Subcutaneous abdominal adipose tissue (tissue), 5 donors: ENCODE results near the gene CACNA1B.

Experiments used
- H3K27ac ChIP-seq: one replicate; pipeline ENCODE4 v1.7.0; 2013; ENCODE audit warnings: low read depth, mild to moderate bottlenecking, inconsistent platforms, low read length, moderate library complexity
- H3K27me3 ChIP-seq, 5 donors: one replicate each; pipeline ENCODE4 v1.7.0; 2013; ENCODE audit warnings: low read length in 5 of 5, inconsistent platforms in 1 of 5; ENCODE audit not compliant: control insufficient read depth in 5 of 5, insufficient read depth in 4 of 5
- H3K36me3 ChIP-seq, 5 donors: one replicate each; pipeline ENCODE4 v1.7.0; 2013; ENCODE audit warnings: low read length in 5 of 5; ENCODE audit not compliant: control insufficient read depth in 5 of 5, insufficient read depth in 5 of 5
- H3K4me1 ChIP-seq, 5 donors: one replicate each; pipeline ENCODE4 v1.7.0; 2013; ENCODE audit warnings: low read length in 5 of 5, mild to moderate bottlenecking in 3 of 5, moderate library complexity in 1 of 5; ENCODE audit not compliant: control insufficient read depth in 5 of 5, insufficient read depth in 5 of 5
- H3K4me3 ChIP-seq, 5 donors: one replicate each; pipeline ENCODE4 v1.7.0; 2013; ENCODE audit warnings: low read length in 5 of 5, low read depth in 1 of 5
- H3K9ac ChIP-seq, 5 donors: one replicate each; pipeline ENCODE4 v1.7.0; 2013; ENCODE audit warnings: low read length in 5 of 5, mild to moderate bottlenecking in 4 of 5, moderate library complexity in 3 of 5
- H3K9me3 ChIP-seq, 5 donors: one replicate each; pipeline ENCODE4 v1.7.0; 2013; ENCODE audit warnings: low read length in 5 of 5; ENCODE audit not compliant: control insufficient read depth in 5 of 5
- donor health status: healthy.
- donor health status: healthy.
- donor health status: healthy.
- donor health status: healthy.
- donor health status: healthy.

CACNA1B gene

DNA sequence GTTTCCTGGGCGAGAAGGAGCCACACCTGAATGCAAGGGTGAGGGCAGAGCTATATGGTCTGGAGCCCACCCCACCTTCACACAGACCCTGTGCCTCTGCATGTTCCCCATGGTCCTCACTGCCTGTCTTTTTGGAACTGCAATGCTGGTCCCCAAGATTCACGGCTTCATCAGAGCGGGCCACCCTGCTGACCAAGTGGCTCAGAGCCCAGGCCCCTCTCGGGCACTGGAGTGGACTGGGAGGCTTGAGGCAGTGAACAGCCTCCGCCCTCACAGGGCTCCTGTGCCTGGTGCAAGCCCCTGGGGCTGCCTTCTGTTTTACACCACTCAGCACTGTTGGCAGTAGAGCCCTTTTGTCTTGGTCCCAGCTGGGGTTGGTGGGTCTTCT lies 143.2 kb downstream of the CACNA1B start:
- Histone ChIP-seq H3K27me3 (peaks cover 18 to 43% (median 25%) of the 10 kb centered on the region in 5 donors), H3K9ac (no peak overlapping the region), H3K4me1 (peaks cover 0 to 5% (median 2%) of the 10 kb centered on the region in 5 donors), H3K27ac (no peak overlapping the region), H3K4me3 (no peak overlapping the region), H3K9me3 (no peaks in the 10 kb centered on the region), H3K36me3 (no peaks in the 10 kb centered on the region)

DNA sequence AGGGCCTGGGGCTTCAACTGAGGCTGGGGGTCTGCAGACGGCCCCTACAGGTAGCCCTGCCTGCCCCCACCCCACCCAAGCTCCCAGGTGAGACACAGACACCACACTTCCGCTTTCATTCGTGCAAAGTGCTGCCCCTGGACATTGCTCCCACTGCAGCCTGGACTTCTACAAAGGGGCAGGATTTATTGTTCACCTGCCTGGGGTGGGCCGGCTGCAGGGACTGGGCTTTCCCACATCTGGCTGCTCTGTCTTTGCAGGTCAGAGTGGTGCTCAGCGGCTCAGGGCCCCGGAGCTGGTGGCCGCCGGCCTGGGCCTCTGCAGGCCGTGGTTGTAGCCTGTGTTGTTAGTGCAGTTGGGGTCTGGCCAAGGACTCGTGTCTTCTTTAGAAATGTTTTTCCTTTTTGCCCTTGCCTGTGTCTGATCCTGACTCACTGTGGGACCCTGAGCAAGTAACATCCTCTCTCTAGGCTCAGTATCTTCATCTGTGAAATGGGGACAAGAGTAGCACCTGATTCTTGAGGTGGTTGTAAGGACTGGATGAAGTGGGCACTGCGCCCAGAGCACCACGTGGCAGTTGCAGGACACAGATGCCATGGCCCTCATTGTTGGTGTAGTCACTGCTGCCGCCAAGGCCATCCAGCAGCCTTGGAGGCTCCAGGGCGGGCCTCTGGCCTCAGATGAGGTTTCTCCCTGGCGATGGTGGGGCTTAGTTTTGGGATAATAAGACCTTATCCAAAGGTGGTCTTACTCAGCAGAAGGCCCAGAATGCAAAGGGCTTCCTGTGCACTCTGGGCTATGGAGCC lies 143.9 kb downstream of the CACNA1B start:
- Histone ChIP-seq H3K4me1 (peaks cover 0 to 5% (median 2%) of the 10 kb centered on the region in 5 donors), H3K9ac (no peak overlapping the region), H3K9me3 (no peaks in the 10 kb centered on the region), H3K36me3 (no peaks in the 10 kb centered on the region), H3K4me3 (no peak overlapping the region), H3K27ac (no peak overlapping the region), H3K27me3 (peaks cover 17 to 44% (median 25%) of the 10 kb centered on the region in 5 donors)

DNA sequence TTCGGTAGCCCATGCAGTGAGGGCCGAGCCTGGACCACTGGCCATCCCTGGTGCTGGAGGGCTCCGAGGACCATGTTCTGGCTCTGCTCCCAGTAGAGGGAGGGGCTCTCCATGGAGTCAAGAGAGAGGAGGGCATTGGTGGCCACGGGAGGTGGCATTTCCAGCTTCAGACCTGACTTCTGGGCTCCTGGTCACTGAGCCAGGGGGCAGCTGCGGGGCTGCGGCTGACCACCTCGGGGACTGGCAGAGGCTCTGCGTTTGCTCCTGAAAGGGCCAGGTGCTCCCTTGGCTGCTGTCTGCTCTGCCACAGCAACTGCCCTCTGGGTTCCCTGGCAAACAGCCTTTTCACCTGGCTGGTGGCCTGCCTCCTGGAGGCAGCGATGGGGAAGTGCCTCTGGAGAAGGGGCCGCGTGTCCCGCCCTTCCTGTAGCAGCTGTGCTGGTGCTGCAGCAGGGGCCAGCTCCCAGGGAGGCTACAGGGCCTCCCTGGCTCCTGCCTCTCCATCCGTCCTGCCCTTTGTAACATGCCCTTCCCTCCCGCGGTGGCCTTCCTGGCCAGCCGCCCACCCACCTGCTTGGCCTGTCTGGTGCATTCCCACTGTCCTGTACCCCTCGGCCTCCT lies 144.6 kb downstream of the CACNA1B start:
- Histone ChIP-seq H3K27ac (no peak overlapping the region), H3K27me3 (peaks cover 13 to 43% (median 25%) of the 10 kb centered on the region in 5 donors), H3K9ac (no peak overlapping the region), H3K9me3 (no peaks in the 10 kb centered on the region), H3K4me3 (no peak overlapping the region), H3K4me1 (peaks cover 0 to 5% (median 2%) of the 10 kb centered on the region in 5 donors), H3K36me3 (no peaks in the 10 kb centered on the region)

DNA sequence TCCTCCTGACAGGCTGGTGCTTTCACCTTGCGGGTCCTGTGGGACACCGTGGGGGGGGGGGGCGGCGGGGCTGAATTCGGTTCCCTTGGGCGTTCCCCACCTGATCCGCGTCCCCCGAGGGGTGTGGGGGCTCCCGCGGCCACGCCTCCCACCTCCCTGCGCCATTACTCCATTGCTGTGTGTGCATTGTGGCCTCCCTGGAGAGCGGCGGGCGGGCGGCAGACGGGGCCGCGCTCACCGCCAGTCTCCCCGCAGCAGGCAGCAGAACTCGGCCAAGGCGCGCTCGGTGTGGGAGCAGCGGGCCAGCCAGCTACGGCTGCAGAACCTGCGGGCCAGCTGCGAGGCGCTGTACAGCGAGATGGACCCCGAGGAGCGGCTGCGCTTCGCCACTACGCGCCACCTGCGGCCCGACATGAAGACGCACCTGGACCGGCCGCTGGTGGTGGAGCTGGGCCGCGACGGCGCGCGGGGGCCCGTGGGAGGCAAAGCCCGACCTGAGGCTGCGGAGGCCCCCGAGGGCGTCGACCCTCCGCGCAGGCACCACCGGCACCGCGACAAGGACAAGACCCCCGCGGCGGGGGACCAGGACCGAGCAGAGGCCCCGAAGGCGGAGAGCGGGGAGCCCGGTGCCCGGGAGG lies 145.3 kb downstream of the CACNA1B start:
- H3K9ac ChIP-seq: no peak overlapping the region
- H3K27ac ChIP-seq: no peak overlapping the region
- H3K9me3 ChIP-seq: no peaks in the 10 kb centered on the region
- H3K4me1 ChIP-seq: peaks cover 0 to 5% (median 2%) of the 10 kb centered on the region in 5 donors
- peak overlapping the region in 1 of 5 donors; percentile 22 for H3K4me3 ChIP-seq
- no peaks in the 10 kb centered on the region for H3K36me3 ChIP-seq
- H3K27me3 ChIP-seq: peaks cover 13 to 40% (median 25%) of the 10 kb centered on the region in 5 donors

DNA sequence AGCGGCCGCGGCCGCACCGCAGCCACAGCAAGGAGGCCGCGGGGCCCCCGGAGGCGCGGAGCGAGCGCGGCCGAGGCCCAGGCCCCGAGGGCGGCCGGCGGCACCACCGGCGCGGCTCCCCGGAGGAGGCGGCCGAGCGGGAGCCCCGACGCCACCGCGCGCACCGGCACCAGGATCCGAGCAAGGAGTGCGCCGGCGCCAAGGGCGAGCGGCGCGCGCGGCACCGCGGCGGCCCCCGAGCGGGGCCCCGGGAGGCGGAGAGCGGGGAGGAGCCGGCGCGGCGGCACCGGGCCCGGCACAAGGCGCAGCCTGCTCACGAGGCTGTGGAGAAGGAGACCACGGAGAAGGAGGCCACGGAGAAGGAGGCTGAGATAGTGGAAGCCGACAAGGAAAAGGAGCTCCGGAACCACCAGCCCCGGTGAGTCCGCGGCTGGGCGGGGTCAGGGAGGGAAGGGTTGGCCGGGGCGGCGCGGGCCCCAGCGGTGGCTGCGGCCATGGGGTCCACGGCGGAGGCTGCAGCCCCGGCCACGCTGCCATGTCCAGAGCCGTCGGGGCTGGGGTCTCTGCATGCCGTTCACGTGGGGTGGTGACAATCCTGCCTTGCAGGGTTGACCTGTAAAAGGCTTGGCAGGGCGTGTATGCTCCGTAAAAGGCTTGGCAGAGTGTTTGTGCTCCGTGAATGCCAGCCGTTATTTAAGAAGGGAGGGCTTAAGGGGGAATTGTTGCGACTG lies 146.0 kb downstream of the CACNA1B start:
- Histone ChIP-seq H3K36me3 (no peaks in the 10 kb centered on the region), H3K4me1 (peaks cover 0 to 5% (median 2%) of the 10 kb centered on the region in 5 donors), H3K27ac (no peak overlapping the region), H3K9ac (no peak overlapping the region), H3K9me3 (peaks cover 0 to 1% (median 0%) of the 10 kb centered on the region in 5 donors), H3K4me3 (no peak overlapping the region), H3K27me3 (peaks cover 13 to 40% (median 25%) of the 10 kb centered on the region in 5 donors)

DNA sequence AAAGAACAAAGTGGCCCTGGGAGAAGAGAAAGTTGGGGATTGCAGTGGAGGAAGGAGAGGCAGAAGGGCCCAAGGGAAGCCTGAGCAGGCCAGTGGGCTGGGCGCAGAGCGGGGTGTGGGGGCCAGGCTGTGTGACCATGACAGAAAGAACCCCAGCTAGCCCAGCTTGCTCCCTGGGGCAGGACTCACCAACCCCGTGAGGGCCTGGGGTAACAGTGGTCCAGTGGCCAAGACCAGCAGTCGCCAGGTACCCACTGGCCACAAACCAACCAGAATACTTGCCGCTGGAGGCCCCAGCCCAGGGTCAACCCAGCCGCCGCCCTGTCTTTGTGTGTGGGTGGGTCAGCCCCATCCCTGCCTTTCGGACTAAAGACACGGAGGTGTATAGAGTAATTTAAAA lies 146.5 kb downstream of the CACNA1B start:
- Histone ChIP-seq H3K27ac (no peak overlapping the region), H3K36me3 (no peaks in the 10 kb centered on the region), H3K4me1 (peaks cover 0 to 5% (median 2%) of the 10 kb centered on the region in 5 donors), H3K9me3 (peaks cover 0 to 2% (median 0%) of the 10 kb centered on the region in 5 donors), H3K4me3 (no peak overlapping the region), H3K9ac (no peak overlapping the region), H3K27me3 (peaks cover 13 to 40% (median 25%) of the 10 kb centered on the region in 5 donors)

DNA sequence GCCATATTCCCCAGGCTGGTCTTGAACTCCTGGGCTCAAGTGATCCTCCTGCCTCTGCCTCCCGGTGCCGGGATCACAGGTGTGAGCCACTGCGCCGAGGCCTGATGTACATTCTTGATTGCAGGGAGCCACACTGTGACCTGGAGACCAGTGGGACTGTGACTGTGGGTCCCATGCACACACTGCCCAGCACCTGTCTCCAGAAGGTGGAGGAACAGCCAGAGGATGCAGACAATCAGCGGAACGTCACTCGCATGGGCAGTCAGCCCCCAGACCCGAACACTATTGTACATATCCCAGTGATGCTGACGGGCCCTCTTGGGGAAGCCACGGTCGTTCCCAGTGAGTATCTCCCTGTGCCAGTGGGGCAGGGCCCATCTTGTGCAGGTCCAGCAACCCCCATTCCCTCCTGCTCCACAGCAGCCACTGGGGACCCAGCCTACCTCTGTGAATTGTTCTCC lies 147.3 kb downstream of the CACNA1B start:
- peaks cover 0 to 5% (median 2%) of the 10 kb centered on the region in 5 donors for H3K4me1 ChIP-seq

DNA sequence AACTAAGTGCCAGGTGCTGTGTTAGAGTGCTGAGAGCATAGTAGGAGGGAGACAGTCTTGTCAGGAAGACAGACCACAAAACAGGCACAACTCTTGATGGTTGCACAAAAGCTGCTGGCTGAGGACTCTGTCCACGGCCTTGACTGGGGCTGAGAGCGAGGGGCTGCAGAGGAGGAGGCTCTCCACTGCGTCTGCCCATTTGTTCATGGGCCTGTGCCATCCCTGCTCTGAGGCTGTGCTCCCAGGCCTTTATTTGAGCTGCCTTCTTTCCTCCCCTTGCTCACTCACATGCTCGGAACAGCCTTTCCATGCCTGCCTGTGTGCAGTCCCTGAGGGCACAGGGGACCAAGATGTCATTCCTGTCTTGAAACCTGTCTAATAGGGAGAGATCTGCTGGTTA lies 147.8 kb downstream of the CACNA1B start:
- no peak overlapping the region for H3K27ac ChIP-seq
- peaks cover 0 to 5% (median 2%) of the 10 kb centered on the region in 5 donors for H3K4me1 ChIP-seq
- H3K4me3 ChIP-seq: no peak overlapping the region
- peaks cover 0 to 2% (median 0%) of the 10 kb centered on the region in 5 donors for H3K9me3 ChIP-seq
- no peaks in the 10 kb centered on the region for H3K36me3 ChIP-seq
- peaks cover 17 to 40% (median 25%) of the 10 kb centered on the region in 5 donors for H3K27me3 ChIP-seq
- no peak overlapping the region for H3K9ac ChIP-seq

More for the DNA sequence above, 147.3 kb downstream of the CACNA1B start:
- Histone ChIP-seq H3K9ac (no peak overlapping the region), H3K4me3 (no peak overlapping the region), H3K9me3 (peaks cover 0 to 2% (median 0%) of the 10 kb centered on the region in 5 donors), H3K36me3 (no peaks in the 10 kb centered on the region), H3K27ac (no peak overlapping the region), H3K27me3 (peaks cover 16 to 40% (median 25%) of the 10 kb centered on the region in 5 donors)

DNA sequence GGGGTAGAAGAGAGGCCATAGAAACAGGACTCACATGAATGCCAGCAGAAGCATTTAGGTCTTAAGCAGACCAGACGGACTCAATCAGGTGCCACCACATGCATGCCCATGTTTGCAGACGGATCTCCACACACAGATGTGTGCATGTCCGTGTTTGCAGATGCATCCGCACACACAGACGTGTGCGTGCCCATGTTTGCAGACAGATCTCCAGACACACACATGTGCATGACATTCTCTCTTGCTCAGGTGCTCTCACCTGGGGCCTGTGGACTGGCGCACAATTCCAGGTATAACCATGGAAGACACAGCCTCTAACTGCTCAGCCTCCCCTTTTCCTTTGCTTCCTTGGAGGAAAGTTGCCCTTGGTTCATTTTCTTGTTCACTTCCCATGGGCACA lies 148.3 kb downstream of the CACNA1B start:
- H3K9ac ChIP-seq: no peak overlapping the region
- H3K27me3 ChIP-seq: peaks cover 17 to 36% (median 21%) of the 10 kb centered on the region in 5 donors
- no peak overlapping the region for H3K27ac ChIP-seq
- no peak overlapping the region for H3K4me3 ChIP-seq
- no peaks in the 10 kb centered on the region for H3K36me3 ChIP-seq
- H3K4me1 ChIP-seq: peaks cover 0 to 5% (median 2%) of the 10 kb centered on the region in 5 donors
- peaks cover 0 to 2% (median 0%) of the 10 kb centered on the region in 5 donors for H3K9me3 ChIP-seq
